Mammary epithelial cell (primary cell): Measurements from ENCODE around the gene APP.

Source experiments
- EZH2 ChIP-seq: IDR thresholded peaks from 2 replicates; pipeline ENCODE4 v1.6.1; 2012; ENCODE audit warnings: low read length, inconsistent platforms, borderline replicate concordance
- TF ChIP-seq, protein P1 (sequence below), 2 donors: IDR thresholded peaks in 1 of 2; conservative IDR thresholded peaks in 1 of 2; 2 replicates each; pipeline ENCODE4 v1.5.1; 2011 to 2012; ENCODE audit warnings: inconsistent platforms in 2 of 2, low read length in 2 of 2, mild to moderate bottlenecking in 2 of 2, control low read depth in 1 of 2, low read depth in 1 of 2; ENCODE audit not compliant: insufficient read depth in 1 of 2; ENCODE audit errors: extremely low read depth in 1 of 2

- TF ChIP-seq, protein P1, sequence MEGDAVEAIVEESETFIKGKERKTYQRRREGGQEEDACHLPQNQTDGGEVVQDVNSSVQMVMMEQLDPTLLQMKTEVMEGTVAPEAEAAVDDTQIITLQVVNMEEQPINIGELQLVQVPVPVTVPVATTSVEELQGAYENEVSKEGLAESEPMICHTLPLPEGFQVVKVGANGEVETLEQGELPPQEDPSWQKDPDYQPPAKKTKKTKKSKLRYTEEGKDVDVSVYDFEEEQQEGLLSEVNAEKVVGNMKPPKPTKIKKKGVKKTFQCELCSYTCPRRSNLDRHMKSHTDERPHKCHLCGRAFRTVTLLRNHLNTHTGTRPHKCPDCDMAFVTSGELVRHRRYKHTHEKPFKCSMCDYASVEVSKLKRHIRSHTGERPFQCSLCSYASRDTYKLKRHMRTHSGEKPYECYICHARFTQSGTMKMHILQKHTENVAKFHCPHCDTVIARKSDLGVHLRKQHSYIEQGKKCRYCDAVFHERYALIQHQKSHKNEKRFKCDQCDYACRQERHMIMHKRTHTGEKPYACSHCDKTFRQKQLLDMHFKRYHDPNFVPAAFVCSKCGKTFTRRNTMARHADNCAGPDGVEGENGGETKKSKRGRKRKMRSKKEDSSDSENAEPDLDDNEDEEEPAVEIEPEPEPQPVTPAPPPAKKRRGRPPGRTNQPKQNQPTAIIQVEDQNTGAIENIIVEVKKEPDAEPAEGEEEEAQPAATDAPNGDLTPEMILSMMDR (conservative IDR thresholded peaks at IDR 0.05 in 1 of 2, IDR thresholded peaks at IDR 0.05 in 1 of 2; ENCODE audit: extremely low read depth in 1 of 2, insufficient read depth in 1 of 2, low read depth in 1 of 2, low read length in 2 of 2), result no peak
- no peak for TF ChIP-seq EZH2
These were observed 315.0 kb downstream of the APP start for GRCh38 chr21:25855576-25855975.
